ENCODE data around the gene MTHFSD. TPM values are rescaled to one million over a fixed set of nuclear protein-coding genes. Genes with fewer than 3 reads are reported as not detected.

Gene MTHFSD
- total RNA-seq, 4 donors from 2014 or later, result 10.1 to 17.9 (median 15.5) TPM

DNA sequence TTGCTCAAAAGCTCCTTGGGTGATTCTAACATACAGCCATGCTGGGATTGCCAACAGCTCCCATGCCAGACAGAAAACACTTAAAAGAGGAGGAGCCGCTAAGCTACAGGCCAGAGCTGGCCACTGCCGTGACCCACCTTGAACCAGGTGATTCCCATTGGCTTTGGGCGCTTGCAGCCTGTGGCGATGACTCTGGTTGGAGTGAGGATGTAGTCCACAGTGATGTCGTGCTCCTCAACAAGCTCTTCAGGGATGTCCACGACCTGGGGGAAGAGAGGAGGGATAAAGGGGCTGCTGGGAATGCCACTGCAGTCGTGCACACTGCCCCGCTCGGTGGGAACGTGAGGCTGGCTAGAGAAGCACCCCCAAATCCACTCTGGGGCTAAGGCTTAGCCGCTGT lies 13.5 kb downstream of the MTHFSD start:
- WGBS, result 96% methylated on average over 11 of the region's 11 CpGs
- Histone ChIP-seq H3K27me3 (no peaks in the 10 kb centered on the region), H3K4me1 (no peaks in the 10 kb centered on the region), H3K9me3 (no peaks in the 10 kb centered on the region), H3K27ac (replicated peaks in 1 of 4) (no peak overlapping the region), H3K36me3 (peaks cover 41 to 97% (median 89%) of the 10 kb centered on the region in 4 donors), H3K4me3 (no peak overlapping the region)
- TF ChIP-seq EP300 (IDR thresholded peaks at IDR 0.05) (no peak), POLR2AphosphoS5 (IDR thresholded peaks at IDR 0.05) (no peak), POLR2A (IDR thresholded peaks at IDR 0.05; ENCODE audit: low read depth) (no peak)
- TF ChIP-seq, protein P1, sequence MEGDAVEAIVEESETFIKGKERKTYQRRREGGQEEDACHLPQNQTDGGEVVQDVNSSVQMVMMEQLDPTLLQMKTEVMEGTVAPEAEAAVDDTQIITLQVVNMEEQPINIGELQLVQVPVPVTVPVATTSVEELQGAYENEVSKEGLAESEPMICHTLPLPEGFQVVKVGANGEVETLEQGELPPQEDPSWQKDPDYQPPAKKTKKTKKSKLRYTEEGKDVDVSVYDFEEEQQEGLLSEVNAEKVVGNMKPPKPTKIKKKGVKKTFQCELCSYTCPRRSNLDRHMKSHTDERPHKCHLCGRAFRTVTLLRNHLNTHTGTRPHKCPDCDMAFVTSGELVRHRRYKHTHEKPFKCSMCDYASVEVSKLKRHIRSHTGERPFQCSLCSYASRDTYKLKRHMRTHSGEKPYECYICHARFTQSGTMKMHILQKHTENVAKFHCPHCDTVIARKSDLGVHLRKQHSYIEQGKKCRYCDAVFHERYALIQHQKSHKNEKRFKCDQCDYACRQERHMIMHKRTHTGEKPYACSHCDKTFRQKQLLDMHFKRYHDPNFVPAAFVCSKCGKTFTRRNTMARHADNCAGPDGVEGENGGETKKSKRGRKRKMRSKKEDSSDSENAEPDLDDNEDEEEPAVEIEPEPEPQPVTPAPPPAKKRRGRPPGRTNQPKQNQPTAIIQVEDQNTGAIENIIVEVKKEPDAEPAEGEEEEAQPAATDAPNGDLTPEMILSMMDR (IDR thresholded peaks at IDR 0.05), result no peak
- DNase-seq (ENCODE audit: extremely low spot score), result no peak
- intact Hi-C loops (cut with DNase I), result no loop called here

DNA sequence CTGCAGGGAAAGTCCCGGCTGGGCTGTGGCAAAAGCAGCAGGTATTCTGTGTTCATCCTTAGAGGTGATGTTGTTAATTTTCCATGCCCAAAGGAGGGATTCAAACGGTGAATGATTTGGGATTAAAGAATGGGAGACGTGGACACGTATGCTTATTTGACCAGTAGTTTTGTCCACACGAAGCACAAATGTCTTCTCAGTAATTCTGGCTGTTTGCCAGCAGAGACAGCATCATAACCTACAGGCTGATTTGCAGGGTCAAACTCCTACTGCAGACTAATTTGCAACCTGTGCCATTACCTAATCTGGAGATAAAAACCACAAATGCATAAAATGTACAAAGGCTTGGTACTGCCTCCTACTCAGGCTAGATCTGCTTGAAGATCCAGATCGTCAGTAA lies 14.1 kb downstream of the MTHFSD start:
- Histone ChIP-seq H3K27me3 (no peaks in the 10 kb centered on the region), H3K27ac (replicated peaks in 1 of 4) (no peak overlapping the region), H3K9me3 (no peaks in the 10 kb centered on the region), H3K4me1 (no peaks in the 10 kb centered on the region), H3K4me3 (no peak overlapping the region), H3K36me3 (peaks cover 41 to 97% (median 89%) of the 10 kb centered on the region in 4 donors)
- no peak for DNase-seq (ENCODE audit: extremely low spot score)
- 78% methylated on average over 6 of the region's 6 CpGs for WGBS
- intact Hi-C loops (cut with DNase I), result no loop called here
- TF ChIP-seq, protein P1 (IDR thresholded peaks at IDR 0.05), result no peak
- TF ChIP-seq POLR2AphosphoS5 (IDR thresholded peaks at IDR 0.05), result no peak
- no peak for TF ChIP-seq EP300 (IDR thresholded peaks at IDR 0.05)
- TF ChIP-seq POLR2A (IDR thresholded peaks at IDR 0.05; ENCODE audit: low read depth), result no peak

DNA sequence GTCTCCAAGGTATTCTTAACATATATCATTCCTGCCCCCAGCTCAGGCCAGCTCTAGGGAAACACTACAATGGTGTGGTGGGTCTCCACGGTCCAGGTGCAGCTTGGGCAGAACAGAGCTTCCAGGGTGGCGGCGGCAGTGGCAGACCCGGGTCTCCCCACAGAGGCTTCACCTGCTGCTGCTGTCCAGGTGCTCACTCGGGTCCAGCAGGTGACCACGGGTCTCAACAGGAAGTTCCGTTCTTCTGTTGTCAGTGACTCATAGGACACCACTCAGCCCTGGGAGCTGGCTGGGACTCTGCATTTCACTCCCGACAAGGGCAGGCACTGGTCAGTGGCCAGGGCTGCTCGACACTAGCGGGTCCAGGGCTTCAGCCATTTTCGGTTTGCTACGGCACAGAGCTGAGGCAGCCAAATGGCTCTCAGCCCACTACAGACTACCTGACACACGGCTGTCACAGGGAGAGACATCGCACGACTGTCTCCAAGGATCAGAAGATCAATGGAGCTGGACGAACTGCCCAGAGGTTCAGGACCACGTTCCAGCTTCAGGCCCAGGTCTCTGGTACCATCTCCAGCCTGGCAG lies 16.7 kb downstream of the MTHFSD start:
- Histone ChIP-seq H3K4me3 (no peak overlapping the region), H3K27me3 (no peaks in the 10 kb centered on the region), H3K4me1 (no peaks in the 10 kb centered on the region), H3K27ac (replicated peaks in 1 of 4) (no peak overlapping the region), H3K36me3 (peaks cover 41 to 95% (median 75%) of the 10 kb centered on the region in 4 donors), H3K9me3 (no peaks in the 10 kb centered on the region)
- DNase-seq (ENCODE audit: extremely low spot score), result no peak
- intact Hi-C loops (cut with DNase I), result no loop called here
- WGBS, result 97% methylated on average over 13 of the region's 17 CpGs
- TF ChIP-seq, protein P1 (IDR thresholded peaks at IDR 0.05), result no peak
- TF ChIP-seq POLR2A (IDR thresholded peaks at IDR 0.05; ENCODE audit: low read depth) (no peak), EP300 (IDR thresholded peaks at IDR 0.05) (no peak), POLR2AphosphoS5 (IDR thresholded peaks at IDR 0.05) (no peak)

DNA sequence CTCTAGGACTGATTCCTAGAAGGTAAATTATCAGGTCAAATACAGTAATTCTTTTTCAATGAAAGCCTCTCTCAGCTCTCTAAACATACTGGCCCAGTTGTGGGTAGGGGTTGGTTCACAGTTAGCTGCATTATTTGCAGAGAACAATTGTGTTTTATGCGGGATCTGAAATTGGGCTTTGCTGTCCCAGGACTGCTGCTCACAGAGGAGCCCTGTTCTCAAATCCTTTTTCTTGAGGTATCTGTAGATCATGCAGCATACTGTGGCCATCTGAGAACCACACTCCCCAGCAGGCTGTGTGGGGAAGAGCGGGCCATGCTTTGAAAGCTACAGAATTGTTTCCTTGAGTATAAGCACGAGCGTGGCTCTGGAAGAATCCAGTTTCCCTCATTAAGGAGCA lies 17.5 kb downstream of the MTHFSD start:
- intact Hi-C loops (cut with DNase I), result no loop called here
- H3K36me3 ChIP-seq, result peaks cover 41 to 96% (median 76%) of the 10 kb centered on the region in 4 donors
- 93% methylated on average over 4 of the region's 4 CpGs for WGBS

More for the DNA sequence above, 17.5 kb downstream of the MTHFSD start:
- Histone ChIP-seq H3K4me1 (no peaks in the 10 kb centered on the region), H3K4me3 (no peak overlapping the region), H3K9me3 (no peaks in the 10 kb centered on the region), H3K27me3 (no peaks in the 10 kb centered on the region), H3K27ac (replicated peaks in 1 of 4) (no peak overlapping the region)
- TF ChIP-seq POLR2A (IDR thresholded peaks at IDR 0.05; ENCODE audit: low read depth) (no peak), POLR2AphosphoS5 (IDR thresholded peaks at IDR 0.05) (no peak), EP300 (IDR thresholded peaks at IDR 0.05) (no peak)
- TF ChIP-seq, protein P1 (IDR thresholded peaks at IDR 0.05), result no peak
- no peak for DNase-seq (ENCODE audit: extremely low spot score)
